ENCODE measurements around the gene HMX2. TPM values are rescaled to one million over a fixed set of nuclear protein-coding genes. Genes with fewer than 3 reads are reported as not detected.
A peak's percentile ranks its signal among the peaks of the same experiment; 100 is the strongest.

The HMX2 gene
- total and polyA plus RNA-seq, 8 donors, result not detected

DNA sequence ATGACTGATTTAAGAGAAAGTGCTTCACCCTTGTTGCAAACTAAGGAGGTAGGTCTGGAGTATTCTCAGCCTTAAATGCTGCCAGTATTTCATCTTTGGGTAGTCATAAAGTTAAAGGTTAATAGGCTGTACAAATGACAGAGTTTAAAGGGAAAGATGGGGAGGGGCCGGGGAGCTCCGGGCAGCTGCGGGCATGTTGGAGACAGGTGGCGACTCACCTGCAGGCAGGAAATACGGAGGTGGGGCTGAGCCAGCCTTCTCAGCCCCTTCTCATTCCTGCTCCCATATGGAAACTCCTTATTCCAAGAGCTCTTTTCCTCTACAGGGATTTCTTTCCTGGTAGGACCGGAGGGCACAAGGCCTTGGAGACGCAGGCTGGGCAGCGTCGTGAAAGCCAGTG, 44.0 kb upstream of the HMX2 start:
- H3K9me3 ChIP-seq, result no peaks in the 10 kb centered on the region
- H3K27ac ChIP-seq, result no peak overlapping the region
- TF ChIP-seq POLR2A (IDR thresholded peaks at IDR 0.05), result no peak
- no peak for TF ChIP-seq EP300 (IDR thresholded peaks at IDR 0.05)
- no peak for TF ChIP-seq POLR2AphosphoS5 (IDR thresholded peaks at IDR 0.05)
- TF ChIP-seq, protein P1, sequence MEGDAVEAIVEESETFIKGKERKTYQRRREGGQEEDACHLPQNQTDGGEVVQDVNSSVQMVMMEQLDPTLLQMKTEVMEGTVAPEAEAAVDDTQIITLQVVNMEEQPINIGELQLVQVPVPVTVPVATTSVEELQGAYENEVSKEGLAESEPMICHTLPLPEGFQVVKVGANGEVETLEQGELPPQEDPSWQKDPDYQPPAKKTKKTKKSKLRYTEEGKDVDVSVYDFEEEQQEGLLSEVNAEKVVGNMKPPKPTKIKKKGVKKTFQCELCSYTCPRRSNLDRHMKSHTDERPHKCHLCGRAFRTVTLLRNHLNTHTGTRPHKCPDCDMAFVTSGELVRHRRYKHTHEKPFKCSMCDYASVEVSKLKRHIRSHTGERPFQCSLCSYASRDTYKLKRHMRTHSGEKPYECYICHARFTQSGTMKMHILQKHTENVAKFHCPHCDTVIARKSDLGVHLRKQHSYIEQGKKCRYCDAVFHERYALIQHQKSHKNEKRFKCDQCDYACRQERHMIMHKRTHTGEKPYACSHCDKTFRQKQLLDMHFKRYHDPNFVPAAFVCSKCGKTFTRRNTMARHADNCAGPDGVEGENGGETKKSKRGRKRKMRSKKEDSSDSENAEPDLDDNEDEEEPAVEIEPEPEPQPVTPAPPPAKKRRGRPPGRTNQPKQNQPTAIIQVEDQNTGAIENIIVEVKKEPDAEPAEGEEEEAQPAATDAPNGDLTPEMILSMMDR (IDR thresholded peaks at IDR 0.05), result no peak
- no peaks in the 10 kb centered on the region for H3K4me1 ChIP-seq
- peaks cover 0 to 30% (median 0%) of the 10 kb centered on the region in 3 donors for H3K27me3 ChIP-seq
- no peak overlapping the region for H3K4me3 ChIP-seq
- H3K36me3 ChIP-seq, result no peaks in the 10 kb centered on the region
- intact Hi-C loops (cut with DNase I; ENCODE audit: low total_unique reads), result no loop called here
- WGBS, 5 donors, result 52 to 72% (median 70%) methylated on average over 9 of the region's 9 CpGs
- DNase-seq, result no peak

DNA sequence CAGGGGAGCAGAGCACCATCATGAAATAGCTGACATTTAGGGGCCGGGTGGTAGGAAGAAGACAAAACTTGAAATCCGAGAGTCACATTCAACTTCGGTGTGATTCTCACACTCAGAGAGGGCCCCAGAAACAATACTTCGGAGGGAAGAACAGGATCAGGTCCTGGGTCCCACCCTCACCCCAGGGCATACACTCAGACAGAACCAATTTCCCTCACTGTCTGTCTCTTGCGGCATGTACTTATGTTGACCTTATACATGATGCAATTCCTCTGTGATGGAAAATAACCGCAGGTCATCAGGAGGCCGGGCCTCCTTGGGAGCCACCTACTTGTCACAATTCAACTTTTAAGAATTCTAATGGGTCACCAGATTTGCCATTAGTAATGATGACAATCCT, 38.5 kb upstream of the HMX2 start:
- intact Hi-C loops (cut with DNase I; ENCODE audit: low total_unique reads), result no loop called here
- no peak for DNase-seq

DNA sequence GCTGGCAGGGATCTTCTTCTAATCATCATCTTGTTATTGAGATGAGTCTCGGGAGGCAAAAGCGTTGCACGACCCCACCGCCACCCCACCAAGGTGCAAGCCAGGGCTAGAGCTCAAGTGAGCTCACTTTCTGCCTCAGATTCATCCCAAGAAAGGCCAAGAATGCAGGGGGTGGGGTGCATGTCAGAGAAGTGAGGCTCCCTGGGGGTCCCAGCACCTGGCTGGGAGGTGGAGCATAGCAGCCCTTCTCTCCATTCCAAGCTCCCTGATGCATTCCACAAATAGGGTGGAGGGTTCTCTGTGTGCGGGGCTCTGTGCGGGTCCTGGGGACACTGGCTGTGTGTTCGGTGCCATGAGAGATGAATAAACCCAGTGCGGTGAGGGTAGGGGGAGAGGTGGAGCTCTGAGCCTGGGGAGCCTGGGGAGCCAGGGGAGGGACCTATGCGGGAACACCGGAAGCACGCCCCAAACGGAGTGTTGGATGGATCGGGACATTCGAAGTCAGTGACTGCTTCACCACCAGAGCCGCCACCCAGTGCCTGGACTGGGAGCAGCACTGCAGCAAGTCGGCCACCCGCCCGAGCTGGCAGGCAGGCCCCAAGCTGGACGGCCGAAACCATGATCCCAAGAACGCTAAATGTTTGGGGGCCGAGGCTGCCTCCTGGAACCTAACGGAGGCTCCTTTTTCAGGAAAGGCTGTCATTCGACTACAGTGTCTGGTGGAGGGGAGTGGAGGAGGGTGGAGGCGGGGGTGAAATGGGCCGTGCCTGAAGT, 30.1 kb upstream of the HMX2 start:
- TF ChIP-seq, protein P1 (IDR thresholded peaks at IDR 0.05), result no peak
- TF ChIP-seq POLR2A (IDR thresholded peaks at IDR 0.05) (no peak), EP300 (IDR thresholded peaks at IDR 0.05) (no peak), POLR2AphosphoS5 (IDR thresholded peaks at IDR 0.05) (no peak)
- WGBS, 5 donors, result 12 to 16% (median 14%) methylated on average over 21 to 26 of the region's 26 CpGs

More for the DNA sequence above, 38.5 kb upstream of the HMX2 start:
- H3K36me3 ChIP-seq, result no peaks in the 10 kb centered on the region
- H3K4me3 ChIP-seq, result no peak overlapping the region
- no peaks in the 10 kb centered on the region for H3K9me3 ChIP-seq
- no peak overlapping the region for H3K27ac ChIP-seq
- peaks cover 0 to 51% (median 0%) of the 10 kb centered on the region in 3 donors for H3K27me3 ChIP-seq
- no peaks in the 10 kb centered on the region for H3K4me1 ChIP-seq
- WGBS, 5 donors, result 70 to 78% (median 72%) methylated on average over 7 of the region's 7 CpGs
- TF ChIP-seq EP300 (IDR thresholded peaks at IDR 0.05) (no peak), POLR2AphosphoS5 (IDR thresholded peaks at IDR 0.05) (no peak)

DNA sequence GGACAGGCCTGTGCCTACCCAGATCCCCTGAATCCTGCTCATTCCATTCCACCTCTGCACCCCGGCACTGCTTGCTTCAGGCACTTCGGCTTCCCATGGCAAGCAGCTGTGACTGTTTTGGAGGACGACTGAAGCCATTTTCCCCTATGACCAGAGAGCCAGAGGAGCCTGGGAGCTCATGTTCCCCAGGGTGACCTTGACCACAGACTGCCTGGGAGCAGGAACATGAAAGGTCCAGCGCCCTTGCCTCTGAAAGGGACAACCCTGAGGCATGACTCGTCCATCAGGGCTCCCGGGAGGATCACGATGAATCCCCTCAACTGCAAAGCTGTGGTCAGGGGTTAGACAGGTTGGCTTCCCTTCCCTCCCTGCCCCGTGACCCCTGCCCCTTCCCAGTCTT, 28.9 kb upstream of the HMX2 start:
- H3K36me3 ChIP-seq, result no peaks in the 10 kb centered on the region
- DNase-seq, result no peak
- intact Hi-C loops (cut with DNase I; ENCODE audit: low total_unique reads), result no loop called here
- TF ChIP-seq POLR2AphosphoS5 (IDR thresholded peaks at IDR 0.05) (no peak), POLR2A (IDR thresholded peaks at IDR 0.05) (no peak), EP300 (IDR thresholded peaks at IDR 0.05) (no peak)
- TF ChIP-seq, protein P1 (IDR thresholded peaks at IDR 0.05), result no peak
- peaks cover 0 to 58% (median 30%) of the 10 kb centered on the region in 3 donors for H3K27me3 ChIP-seq
- no peak overlapping the region for H3K27ac ChIP-seq
- peaks cover 0 to 7% (median 0%) of the 10 kb centered on the region in 4 donors for H3K4me1 ChIP-seq
- H3K4me3 ChIP-seq, result no peak overlapping the region
- H3K9me3 ChIP-seq, result no peaks in the 10 kb centered on the region
- WGBS, 5 donors, result 64 to 73% (median 65%) methylated on average over 6 to 8 of the region's 8 CpGs

More for the DNA sequence above, 30.1 kb upstream of the HMX2 start:
- Histone ChIP-seq H3K36me3 (no peaks in the 10 kb centered on the region), H3K27me3 (peaks cover 0 to 61% (median 30%) of the 10 kb centered on the region in 3 donors), H3K4me3 (no peak overlapping the region), H3K9me3 (no peaks in the 10 kb centered on the region), H3K4me1 (peaks cover 0 to 7% (median 0%) of the 10 kb centered on the region in 4 donors), H3K27ac (no peak overlapping the region)
- intact Hi-C loops (cut with DNase I; ENCODE audit: low total_unique reads), result no loop called here
- peak in 1 of 2 donors; percentile 34 for DNase-seq

DNA sequence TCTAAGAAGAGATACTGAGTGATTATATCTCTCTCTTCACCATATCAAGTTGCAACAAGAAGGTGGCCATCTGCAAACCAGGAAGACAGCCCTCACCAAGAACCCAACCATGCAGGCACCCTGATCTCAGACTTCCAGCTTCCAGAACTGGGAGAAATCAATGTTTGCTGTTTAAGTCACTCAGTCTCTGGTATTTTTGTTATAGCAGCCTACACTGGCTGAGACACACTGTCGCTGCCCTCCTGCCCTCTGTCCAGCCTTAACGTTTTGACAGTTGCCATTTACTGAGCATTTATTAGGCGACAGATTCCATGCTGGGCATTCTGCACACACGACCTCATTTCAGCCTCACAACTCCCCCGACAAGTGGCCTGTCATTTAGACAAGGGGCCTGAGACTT, 21.7 kb upstream of the HMX2 start:
- Histone ChIP-seq H3K4me1 (no peaks in the 10 kb centered on the region), H3K36me3 (no peaks in the 10 kb centered on the region), H3K27me3 (peaks cover 0 to 77% (median 39%) of the 10 kb centered on the region in 3 donors), H3K9me3 (peaks cover 0 to 11% (median 11%) of the 10 kb centered on the region in 4 donors), H3K4me3 (no peak overlapping the region), H3K27ac (no peak overlapping the region)
- DNase-seq, result no peak
- WGBS, 5 donors, result 66 to 80% (median 79%) methylated on average over 5 of the region's 5 CpGs
- TF ChIP-seq POLR2A (IDR thresholded peaks at IDR 0.05) (no peak), EP300 (IDR thresholded peaks at IDR 0.05) (no peak), POLR2AphosphoS5 (IDR thresholded peaks at IDR 0.05) (no peak)
- TF ChIP-seq, protein P1 (IDR thresholded peaks at IDR 0.05), result no peak
- intact Hi-C loops (cut with DNase I; ENCODE audit: low total_unique reads), result no loop called here

All from stomach (tissue), 9 donors.